HL-60/S4 (cell line): ENCODE measurements around the gene ABCC3.

ENCODE experiments used
- in situ Hi-C: fragments of 300-500 bp; cut with MboI; formaldehyde crosslinking; loops from 2 replicates; pipeline ENCODE4 v1.14.3; 2022; ENCODE audit warnings: low sequenced_read_pairs

ABCC3 gene, protein sequence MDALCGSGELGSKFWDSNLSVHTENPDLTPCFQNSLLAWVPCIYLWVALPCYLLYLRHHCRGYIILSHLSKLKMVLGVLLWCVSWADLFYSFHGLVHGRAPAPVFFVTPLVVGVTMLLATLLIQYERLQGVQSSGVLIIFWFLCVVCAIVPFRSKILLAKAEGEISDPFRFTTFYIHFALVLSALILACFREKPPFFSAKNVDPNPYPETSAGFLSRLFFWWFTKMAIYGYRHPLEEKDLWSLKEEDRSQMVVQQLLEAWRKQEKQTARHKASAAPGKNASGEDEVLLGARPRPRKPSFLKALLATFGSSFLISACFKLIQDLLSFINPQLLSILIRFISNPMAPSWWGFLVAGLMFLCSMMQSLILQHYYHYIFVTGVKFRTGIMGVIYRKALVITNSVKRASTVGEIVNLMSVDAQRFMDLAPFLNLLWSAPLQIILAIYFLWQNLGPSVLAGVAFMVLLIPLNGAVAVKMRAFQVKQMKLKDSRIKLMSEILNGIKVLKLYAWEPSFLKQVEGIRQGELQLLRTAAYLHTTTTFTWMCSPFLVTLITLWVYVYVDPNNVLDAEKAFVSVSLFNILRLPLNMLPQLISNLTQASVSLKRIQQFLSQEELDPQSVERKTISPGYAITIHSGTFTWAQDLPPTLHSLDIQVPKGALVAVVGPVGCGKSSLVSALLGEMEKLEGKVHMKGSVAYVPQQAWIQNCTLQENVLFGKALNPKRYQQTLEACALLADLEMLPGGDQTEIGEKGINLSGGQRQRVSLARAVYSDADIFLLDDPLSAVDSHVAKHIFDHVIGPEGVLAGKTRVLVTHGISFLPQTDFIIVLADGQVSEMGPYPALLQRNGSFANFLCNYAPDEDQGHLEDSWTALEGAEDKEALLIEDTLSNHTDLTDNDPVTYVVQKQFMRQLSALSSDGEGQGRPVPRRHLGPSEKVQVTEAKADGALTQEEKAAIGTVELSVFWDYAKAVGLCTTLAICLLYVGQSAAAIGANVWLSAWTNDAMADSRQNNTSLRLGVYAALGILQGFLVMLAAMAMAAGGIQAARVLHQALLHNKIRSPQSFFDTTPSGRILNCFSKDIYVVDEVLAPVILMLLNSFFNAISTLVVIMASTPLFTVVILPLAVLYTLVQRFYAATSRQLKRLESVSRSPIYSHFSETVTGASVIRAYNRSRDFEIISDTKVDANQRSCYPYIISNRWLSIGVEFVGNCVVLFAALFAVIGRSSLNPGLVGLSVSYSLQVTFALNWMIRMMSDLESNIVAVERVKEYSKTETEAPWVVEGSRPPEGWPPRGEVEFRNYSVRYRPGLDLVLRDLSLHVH (N-terminal part only)

DNA sequence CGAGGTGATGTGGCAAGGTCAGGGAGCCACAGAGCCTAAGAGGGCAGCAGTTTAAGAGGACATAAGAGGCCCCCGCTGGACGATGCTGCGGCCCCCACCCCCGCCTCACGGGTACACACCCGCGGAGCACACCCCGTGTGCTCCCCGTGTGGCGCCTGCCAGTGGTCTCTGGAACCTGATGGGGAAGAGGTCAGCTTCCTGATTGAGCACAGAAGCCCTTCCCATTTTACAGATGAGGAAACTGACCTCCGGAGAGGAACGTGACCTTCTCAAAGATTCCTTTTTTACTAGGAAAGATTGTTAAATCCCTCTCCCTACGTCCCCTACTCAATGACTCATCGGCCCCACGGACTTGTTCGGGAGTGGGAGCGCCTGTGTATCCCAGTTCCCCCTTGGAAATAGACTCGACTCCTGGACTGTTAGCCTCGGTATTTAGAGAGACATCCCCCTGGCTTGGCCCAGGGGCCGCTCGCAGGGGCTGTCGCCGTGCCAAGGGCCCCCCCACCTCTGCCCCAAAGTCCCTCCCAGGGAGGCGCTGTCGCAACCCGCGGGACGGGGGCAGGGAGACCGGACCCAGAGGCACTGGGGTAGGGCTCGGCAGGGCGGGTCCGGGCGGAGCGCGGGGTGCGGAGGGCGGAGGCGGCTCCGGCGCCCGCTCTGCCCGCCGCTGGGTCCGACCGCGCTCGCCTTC lies at the start of gene ABCC3:
ABCC3 (plus strand) TSS at position 658 of the 691 bp plus-strand sequence. CDS start 56 bp downstream, outside the sequence.
- in situ Hi-C loops, result no loop called here

DNA sequence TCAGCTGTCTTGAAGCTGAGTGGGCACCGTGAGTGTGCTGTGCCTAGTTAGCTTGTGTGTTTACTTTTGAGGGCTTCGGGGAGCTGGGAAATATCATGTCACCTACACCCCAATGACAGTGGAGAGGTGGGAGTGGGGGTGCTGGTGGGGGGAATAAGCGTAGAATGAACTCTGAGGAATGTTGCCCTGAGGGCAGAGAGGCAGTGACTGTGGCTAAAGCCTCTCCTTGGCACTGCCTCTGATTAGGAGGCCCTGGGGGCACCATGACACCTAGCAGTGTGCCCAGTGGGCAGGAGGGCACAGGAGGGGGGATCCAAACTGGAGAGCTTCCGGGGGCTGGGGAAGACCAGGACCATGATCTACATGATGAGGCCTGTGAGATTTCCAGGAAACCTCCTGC lies 49.3 kb upstream of the ABCC3 start:
- in situ Hi-C loops, result no loop called here

DNA sequence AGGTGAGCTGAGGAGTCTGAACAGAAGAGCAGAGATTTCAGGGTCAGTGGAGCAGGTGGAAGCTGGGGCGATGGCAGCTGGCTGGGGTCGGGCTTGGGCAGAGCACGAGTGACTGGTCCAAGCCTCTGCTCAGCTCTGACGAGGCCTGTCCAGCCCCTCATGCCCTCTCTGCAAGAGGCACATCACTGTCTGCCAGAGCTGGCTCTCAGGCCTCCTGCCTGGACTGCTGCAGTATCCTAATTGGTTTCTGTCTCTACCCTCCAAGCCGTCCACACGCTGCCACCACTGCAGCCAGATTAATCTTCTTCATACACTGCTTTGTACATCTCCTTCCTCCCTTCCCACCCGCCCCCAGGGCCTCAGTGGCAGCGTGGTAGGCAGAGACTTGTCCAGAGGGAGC lies 48.8 kb upstream of the ABCC3 start:
- in situ Hi-C loops, result no loop called here

DNA sequence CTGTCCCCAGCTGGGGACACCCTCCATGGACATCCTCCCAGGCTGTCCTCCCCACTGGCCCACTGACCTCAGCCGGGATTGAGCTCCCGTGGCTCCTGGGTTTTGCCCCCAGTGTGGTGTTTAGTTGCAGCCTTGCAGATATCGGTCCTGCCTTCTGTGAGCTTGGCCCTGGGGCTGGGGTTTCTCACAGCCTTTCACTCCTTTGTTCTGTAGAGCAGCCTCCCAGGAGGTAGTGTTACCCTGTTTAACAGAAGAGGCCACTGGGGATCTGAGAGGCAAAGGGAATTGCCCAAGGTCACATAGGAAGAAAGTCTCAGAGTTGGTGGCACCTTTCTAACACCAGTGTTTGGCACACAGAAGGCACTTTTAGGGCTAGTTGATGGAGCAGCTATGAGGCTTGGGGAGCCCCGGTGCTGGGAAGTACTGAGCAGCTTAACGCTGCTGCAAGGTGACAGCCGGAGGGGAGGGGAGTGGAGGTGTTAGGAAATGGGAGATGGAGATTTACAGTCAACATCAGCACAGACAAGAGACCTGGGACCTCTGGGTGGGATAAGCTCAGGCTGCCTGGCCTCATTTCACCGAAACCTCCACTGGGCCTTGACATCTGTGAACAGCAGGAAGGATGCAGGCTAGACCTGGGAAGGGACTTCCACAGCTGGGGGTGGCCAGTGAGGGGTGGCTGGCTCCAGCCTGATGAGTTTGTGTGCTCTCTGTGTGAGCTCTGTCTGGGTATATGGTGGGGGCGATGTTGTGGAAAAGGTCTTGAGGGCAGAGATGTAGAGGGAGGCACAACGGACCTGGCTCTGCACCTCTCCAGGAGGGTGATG lies 48.0 kb upstream of the ABCC3 start:
- in situ Hi-C loops, result no loop called here

DNA sequence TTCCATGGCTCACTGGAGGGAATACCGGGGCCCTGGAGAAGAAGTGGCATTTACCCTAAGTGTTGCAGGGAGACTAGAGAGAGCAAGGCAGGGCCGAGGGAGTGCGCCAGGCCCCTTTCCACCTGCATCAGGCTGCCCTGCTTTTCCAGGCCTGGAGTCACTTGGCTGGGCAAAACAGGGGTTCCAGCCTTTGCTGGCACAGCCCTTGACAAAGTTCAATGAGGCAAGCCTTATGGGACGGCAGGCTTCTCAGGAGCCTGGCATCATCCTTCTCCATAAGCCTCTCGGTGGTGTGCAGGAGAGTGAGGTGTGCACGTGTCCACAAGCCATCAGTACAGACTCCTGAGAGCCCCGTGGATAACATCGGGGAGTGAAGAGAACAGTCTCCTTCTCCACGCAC lies 47.1 kb upstream of the ABCC3 start:
- in situ Hi-C loops, result no loop called here

DNA sequence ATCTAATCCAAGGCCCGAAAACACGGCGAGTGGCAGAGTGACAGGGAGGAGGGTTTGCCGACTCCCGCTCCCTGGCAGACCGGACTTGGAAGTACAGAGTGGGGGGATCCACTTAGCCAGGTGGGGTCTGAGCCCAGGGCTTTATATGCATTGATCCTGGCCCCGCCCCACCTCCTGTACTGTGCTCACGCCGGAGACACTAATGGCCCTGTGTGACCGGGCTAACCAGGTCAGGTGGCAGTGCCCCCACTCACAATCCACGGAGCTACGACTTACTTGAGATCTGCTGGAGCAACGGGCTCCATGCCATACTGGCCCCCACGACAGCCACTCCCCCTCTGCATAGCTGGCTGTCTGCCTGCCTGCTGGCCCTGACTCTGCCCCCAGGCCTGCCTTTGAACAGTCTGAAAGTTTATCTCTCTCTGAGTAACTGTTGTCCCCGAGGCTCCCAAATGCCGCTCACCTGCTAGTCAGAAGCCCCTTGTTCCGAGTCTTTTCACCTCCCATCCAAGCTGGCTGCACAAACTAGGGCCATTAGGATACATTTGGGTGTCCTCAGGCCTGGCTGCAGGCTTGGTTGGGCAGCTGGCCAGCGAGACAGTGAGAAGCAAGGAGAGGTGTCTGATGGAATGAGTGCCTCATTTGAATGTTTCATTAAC lies 46.2 kb upstream of the ABCC3 start:
- in situ Hi-C loops, result no loop called here

DNA sequence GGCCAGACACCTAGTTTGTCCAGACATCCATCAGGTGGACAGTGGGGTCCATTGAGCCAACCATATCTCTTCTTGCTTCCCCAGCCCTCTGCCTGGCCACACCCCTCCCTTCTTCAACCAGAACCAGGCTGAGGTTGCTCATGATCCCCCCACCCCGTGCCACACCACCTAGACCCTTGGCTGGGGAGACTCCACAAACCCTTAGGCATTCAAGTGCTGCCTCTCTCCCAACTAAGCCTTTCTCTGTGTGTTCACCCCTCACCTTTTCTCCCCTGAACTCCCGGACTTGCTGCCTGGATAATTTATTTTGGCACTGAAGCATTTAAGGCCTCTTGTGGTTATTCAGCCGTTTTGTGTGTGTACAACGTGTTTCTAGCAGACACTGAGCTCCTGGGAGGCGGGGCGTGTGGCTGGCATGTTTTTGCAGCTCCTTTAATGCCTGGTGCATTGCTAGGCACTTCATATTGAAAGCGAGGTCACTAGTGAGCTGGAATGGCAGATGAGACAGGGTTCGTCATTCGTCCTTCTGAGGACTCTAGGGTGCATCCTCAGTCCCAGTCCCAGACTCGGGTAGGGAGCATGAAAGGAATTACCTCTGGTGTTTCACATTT lies 45.5 kb upstream of the ABCC3 start:
- in situ Hi-C loops, result no loop called here

DNA sequence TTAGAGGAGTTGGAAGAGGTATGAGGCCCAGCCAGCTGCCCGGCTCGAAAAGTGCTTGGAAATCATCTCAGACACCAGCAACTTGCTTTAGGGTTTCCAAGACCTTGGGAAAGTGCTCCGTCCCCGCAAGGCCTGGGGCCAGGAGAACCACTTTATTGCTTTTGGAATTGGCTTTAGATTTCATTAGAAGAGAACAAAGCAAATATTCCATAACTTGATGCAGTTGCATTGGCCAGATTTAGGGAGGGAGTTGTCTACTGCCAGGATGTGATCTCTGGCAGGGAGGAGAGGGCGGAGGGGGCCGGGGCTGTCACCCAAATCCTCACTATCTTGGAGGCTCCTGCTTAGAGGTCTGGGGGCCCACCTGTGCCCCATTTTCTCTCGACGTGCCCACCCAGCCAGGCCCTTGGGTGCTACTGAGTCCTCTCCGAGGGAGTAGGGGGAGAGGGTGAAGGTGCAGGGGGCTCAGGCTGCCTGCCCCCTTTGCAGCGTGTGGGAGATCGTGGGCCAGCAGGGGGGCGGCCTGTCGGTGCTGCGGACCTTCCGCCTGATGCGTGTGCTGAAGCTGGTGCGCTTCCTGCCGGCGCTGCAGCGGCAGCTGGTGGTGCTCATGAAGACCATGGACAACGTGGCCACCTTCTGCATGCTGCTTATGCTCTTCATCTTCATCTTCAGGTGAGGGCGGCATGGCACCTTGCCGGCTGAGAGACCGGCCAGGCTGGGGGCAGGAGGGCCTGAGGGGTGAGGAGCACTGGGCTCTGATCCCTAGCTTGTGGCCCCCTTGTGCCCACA lies 43.5 kb upstream of the ABCC3 start:
- in situ Hi-C loops, result no loop called here

DNA sequence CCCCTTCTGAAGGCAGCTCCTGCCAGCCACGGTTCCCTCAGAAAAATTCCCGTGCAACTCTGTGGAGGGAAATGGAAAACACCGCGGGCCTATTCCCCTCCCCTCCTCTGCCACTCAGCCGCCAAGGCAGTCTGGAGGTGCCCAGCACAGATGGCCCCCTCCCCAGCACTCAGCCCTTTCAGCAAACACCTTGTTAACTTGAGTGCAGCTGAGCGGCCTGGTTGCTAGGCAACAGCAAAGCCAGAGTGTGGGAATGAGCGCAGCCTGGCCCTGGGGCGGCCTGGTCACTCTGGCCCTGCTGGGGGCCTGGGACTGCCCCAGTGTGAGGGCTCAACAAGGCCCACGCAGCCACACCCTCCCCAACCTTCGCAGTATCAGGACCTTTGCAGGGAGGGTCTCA lies 41.4 kb upstream of the ABCC3 start:
- in situ Hi-C loops, result no loop called here

DNA sequence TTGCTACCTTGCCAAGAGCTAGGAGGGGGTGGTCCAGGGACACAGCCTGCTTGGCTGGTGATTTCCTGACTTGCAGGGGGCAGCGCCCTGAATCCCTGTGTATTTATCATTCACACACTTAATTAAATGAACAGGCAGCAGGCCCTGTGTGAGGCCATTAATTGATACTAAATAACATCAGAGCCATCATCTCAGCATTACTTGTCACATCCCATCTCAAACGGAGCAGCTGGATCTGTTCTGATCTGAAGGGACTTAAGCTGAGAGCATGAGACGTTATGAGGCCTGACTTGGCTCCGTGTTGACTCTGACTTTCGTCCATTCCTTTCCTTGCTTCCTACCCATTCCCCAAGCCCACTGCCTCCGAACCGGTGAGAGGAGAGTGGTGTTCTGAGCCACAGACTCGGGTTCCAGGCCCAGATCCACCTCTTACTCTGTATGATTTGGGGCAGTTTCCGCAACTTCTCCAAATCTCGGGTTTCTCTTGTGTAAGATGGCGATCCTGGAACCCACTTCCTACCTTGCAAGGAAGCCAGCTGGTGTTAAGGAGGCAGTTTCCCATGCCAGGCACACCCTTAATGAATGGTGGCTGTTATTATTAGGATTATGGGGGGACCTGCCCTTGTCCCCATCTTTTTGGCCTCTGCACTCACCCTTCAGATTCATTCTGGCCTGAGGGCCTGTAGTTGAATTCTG lies 40.4 kb upstream of the ABCC3 start:
- in situ Hi-C loops, result no loop called here

DNA sequence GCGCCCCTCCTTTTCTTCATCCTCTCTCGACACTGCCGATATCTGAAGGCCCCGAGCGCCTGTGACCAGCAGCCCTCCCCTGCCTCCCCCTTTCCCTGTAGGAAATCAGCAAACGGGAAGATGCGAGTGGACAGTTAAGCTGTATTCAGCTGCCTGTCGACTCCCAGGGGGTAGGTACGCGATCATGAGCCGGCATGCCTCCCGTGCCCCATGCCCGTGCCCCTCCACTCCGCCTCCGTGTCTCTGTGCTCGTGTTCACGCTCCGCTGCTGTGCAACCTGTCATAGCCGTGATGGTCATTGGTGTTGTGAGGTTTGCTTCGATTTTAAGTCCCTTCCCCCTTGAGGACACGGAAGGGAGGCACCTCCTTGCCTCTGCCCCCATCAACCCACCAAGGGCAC lies 39.8 kb upstream of the ABCC3 start:
- in situ Hi-C loops, result no loop called here

DNA sequence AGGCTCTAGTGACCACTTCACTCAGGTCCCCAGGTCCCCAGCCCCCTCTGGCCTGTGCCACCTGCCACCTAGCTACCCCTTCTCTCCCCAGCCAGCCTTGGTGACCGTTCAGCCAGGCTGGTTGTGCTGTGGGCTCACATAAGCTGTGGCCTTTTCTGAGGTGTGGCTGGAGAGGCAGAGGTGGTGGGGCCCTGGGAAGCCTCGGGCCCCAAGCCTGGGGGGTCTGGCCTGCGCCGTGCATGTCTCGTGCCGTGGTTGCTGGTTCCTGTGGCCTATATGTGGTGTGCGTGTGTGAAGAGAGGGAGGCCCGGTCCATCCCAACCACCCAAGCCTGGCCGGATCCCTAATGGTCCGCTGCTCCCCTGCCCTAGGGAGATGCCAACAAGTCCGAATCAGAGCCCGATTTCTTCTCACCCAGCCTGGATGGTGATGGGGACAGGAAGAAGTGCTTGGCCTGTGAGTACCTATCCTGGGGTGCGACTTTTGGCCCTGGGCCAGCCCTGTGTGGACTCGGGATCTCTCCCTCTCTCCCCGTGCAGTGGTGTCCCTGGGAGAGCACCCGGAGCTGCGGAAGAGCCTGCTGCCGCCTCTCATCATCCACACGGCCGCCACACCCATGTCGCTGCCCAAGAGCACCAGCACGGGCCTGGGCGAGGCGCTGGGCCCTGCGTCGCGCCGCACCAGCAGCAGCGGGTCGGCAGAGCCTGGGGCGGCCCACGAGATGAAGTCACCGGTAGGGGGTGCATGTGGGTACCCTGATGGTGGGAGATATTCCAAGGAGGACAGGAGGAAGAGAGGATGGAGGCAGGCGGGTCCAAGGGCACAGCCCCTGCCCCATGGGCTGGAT lies 38.3 kb upstream of the ABCC3 start:
- in situ Hi-C loops, result no loop called here

DNA sequence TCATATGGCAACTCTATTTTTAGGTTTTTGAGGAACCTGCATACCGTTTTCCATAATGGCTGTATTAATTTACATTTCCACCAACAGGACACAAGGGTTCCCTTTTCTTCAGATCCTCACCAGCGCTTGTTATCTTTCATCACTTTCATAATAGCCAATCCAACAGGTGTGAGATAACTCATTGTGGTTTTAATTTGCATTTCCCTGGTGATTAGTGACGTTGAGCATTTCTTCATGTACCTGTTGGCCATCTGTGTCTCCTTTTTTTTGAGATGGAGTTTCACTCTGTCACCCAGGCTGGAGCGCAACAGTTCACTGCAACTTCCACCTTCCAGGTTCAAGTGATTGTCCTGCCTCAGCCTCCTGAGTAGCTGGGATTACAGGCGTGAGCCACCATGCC lies 36.2 kb upstream of the ABCC3 start:
- in situ Hi-C loops, result no loop called here

DNA sequence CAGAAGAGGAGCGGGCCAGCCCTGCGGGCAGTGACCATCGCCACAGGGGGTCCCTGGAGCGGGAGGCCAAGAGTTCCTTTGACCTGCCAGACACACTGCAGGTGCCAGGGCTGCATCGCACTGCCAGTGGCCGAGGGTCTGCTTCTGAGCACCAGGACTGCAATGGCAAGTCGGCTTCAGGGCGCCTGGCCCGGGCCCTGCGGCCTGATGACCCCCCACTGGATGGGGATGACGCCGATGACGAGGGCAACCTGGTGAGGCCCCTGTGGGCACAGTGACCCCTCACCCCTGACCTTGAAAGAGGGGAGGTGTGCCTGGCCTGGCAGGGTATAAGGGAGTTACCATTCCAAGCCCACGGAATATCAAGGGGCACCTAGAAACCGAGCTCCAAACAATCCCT lies 35.1 kb upstream of the ABCC3 start:
- in situ Hi-C loops, result no loop called here

DNA sequence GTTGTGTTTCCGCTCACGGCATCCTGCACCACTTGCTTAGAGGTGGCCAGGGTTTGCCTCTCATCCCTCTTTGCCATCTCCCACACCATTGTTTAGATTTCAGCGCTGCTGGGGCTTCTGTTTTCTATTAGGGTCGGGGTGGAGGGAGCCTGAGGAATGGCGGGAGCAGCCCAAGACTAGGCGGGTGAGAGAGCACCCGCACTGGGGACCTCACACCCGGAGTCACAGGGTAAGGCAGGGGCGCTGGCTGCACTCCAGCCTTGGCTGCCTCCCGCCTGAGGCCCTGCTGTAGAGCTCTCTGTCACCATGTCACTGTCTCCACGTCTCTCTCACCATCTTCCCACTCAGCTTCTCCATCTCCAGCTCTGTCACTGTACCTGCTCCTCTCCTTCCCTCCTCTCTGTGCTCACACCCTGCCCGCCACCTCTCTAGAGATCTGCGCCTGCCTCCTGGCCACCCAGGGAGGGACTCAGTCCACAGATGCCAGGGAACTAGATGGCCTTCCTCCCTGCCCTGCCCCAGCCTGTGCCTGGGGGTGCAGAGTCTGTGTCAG lies 32.8 kb upstream of the ABCC3 start:
- in situ Hi-C loops, result no loop called here

DNA sequence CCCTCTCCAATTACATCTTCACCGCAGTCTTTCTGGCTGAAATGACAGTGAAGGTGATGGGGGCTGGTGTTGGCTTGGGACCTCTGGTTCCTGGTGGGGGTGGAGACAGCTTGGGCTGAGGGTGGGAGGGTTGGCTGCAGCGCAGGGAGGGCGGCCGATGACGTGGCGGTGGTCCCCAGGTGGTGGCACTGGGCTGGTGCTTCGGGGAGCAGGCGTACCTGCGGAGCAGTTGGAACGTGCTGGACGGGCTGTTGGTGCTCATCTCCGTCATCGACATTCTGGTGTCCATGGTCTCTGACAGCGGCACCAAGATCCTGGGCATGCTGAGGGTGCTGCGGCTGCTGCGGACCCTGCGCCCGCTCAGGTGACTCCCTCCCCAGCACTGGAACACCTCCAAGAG lies 31.8 kb upstream of the ABCC3 start:
- in situ Hi-C loops, result no loop called here
